PC-3 (cell line): ENCODE results near the gene SLCO3A1.

Experiments used
- CTCF ChIP-seq: fragments of 300-600 bp; sonication (generic); conservative IDR thresholded peaks from 2 replicates; pipeline ENCODE4 v1.5.1; 2017; ENCODE audit warnings: antibody characterized with exemption, low read depth, mild to moderate bottlenecking, low read length
- EZH2 ChIP-seq: fragments of 300-600 bp; sonication (generic); IDR thresholded peaks from one replicate; pipeline ENCODE4 v1.6.1; 2017; ENCODE audit warnings: antibody characterized with exemption, mild to moderate bottlenecking, low read length; ENCODE audit not compliant: unreplicated experiment

- TF ChIP-seq EZH2 (no peak), CTCF (no peak)
Observed at GRCh38 chr15:92061511-92062195, 208.1 kb downstream of the SLCO3A1 start.
